IMR-90 (cell line): ENCODE results near the gene TGM2. TPM values are rescaled to one million over a fixed set of nuclear protein-coding genes. Genes with fewer than 3 reads are reported as not detected.
A peak's percentile ranks its signal among the peaks of the same experiment; 100 is the strongest.

Experiments used
- ATAC-seq: fragments of 200-7000 bp; cut with Tn5 transposase; 2 replicates; pipeline ENCODE4 v1.9.1; 2020; ENCODE audit warnings: low read depth, mild to moderate bottlenecking, moderate library complexity
- BruUV-seq: library from RNA; stranded (reverse); fragments of 400-500 nt; replicated peaks from 2 replicates; lab custom pipeline; 2021; lab: Mats Ljungman, UMichigan
- CTCF ChIA-PET: fragments of 300-600 bp; formaldehyde crosslinking; extraction: SDS; loops from one replicate; lab custom pipeline; 2021; ENCODE audit warnings: antibody characterized with exemption; lab: Yijun Ruan, JAX
- POLR2A ChIA-PET: fragments of 300-600 bp; sonication (Branson Sonifier 250); formaldehyde crosslinking; loops from one replicate; lab custom pipeline; 2022; ENCODE audit warnings: antibody characterized with exemption; ENCODE audit not compliant: unreplicated experiment; lab: Charles Lee
- DNase-seq: peaks from one replicate; pipeline ENCODE4 v3.0.0; 2013
- H2AFZ ChIP-seq: replicated peaks from 2 replicates; pipeline ENCODE3; 2013; ENCODE audit warnings: low read length, mild to moderate bottlenecking; ENCODE audit not compliant: poor library complexity
- H2AK5ac ChIP-seq: 2 replicates; pipeline ENCODE4 v1.6.1; 2013; ENCODE audit warnings: low read depth, low read length, inconsistent platforms
- H2AK9ac ChIP-seq: replicated peaks from 2 replicates; pipeline ENCODE3; 2013; ENCODE audit warnings: mild to moderate bottlenecking, low read depth, low read length, moderate library complexity; ENCODE audit not compliant: poor library complexity
- H2BK120ac ChIP-seq: 2 replicates; pipeline ENCODE4 v1.6.1; 2013; ENCODE audit warnings: low read depth, low read length, inconsistent platforms
- H2BK15ac ChIP-seq: 3 replicates; pipeline ENCODE4 v1.6.1; 2013; ENCODE audit warnings: low read depth, low read length, inconsistent platforms
- H2BK20ac ChIP-seq: 2 replicates; pipeline ENCODE4 v1.6.1; 2013; ENCODE audit warnings: low read depth, mild to moderate bottlenecking, inconsistent platforms, low read length, moderate library complexity
- H2BK5ac ChIP-seq: 2 replicates; pipeline ENCODE4 v1.6.1; 2013; ENCODE audit warnings: mild to moderate bottlenecking, low read depth, low read length, inconsistent platforms; ENCODE audit not compliant: poor library complexity, severe bottlenecking
- H3K14ac ChIP-seq: replicated peaks from 2 replicates; pipeline ENCODE4 v1.6.1; 2013; ENCODE audit warnings: low read depth, low read length, inconsistent platforms
- H3K18ac ChIP-seq: 2 replicates; pipeline ENCODE4 v1.6.1; 2013; ENCODE audit warnings: low read depth, low read length, control low read depth
- H3K23ac ChIP-seq: 2 replicates; pipeline ENCODE4 v1.6.1; 2013; ENCODE audit warnings: low read depth, low read length, inconsistent platforms
- H3K27ac ChIP-seq: 2 replicates; pipeline ENCODE4 v1.5.1; 2013; ENCODE audit warnings: mild to moderate bottlenecking, control low read depth, low read length; ENCODE audit not compliant: insufficient read depth
- H3K27me3 ChIP-seq: 2 replicates; pipeline ENCODE4 v1.6.1; 2013; ENCODE audit warnings: low read length; ENCODE audit not compliant: control insufficient read depth, insufficient read depth
- H3K36me3 ChIP-seq: 2 replicates; pipeline ENCODE4 v1.6.1; 2013; ENCODE audit warnings: low read length, mixed read lengths; ENCODE audit not compliant: control insufficient read depth, insufficient read depth
- H3K4ac ChIP-seq: 2 replicates; pipeline ENCODE4 v1.6.1; 2013; ENCODE audit warnings: low read depth, low read length, inconsistent platforms
- H3K4me1 ChIP-seq: 2 replicates; pipeline ENCODE4 v1.6.1; 2013; ENCODE audit warnings: low read length, mixed read lengths; ENCODE audit not compliant: control insufficient read depth, insufficient read depth
- H3K4me2 ChIP-seq: 2 replicates; pipeline ENCODE4 v1.6.1; 2013; ENCODE audit warnings: low read depth, mild to moderate bottlenecking, control low read depth, low read length, moderate library complexity
- H3K4me3 ChIP-seq: 2 replicates; pipeline ENCODE4 v1.5.1; 2013; ENCODE audit warnings: low read depth, mild to moderate bottlenecking, control low read depth, low read length, moderate library complexity; ENCODE audit not compliant: insufficient read depth
- H3K56ac ChIP-seq: 2 replicates; pipeline ENCODE4 v1.6.1; 2013; ENCODE audit warnings: low read length, inconsistent platforms; ENCODE audit not compliant: insufficient read depth; ENCODE audit errors: extremely low read depth
- H3K79me1 ChIP-seq, 2 experiments: 2 replicates each; pipeline ENCODE4 v1.6.1; 2013; ENCODE audit warnings: low read length in 2 of 2, inconsistent platforms in 1 of 2, low read depth in 1 of 2
- H3K9ac ChIP-seq: 2 replicates; pipeline ENCODE4 v1.6.1; 2013; ENCODE audit warnings: low read depth, low read length, control low read depth
- H3K9me1 ChIP-seq: 2 replicates; pipeline ENCODE4 v1.6.1; 2013; ENCODE audit warnings: low read length, inconsistent platforms; ENCODE audit not compliant: insufficient read depth
- H3K9me3 ChIP-seq: 2 replicates; pipeline ENCODE4 v1.6.1; 2013; ENCODE audit warnings: low read length; ENCODE audit not compliant: control insufficient read depth, insufficient read depth
- H4K20me1 ChIP-seq: 2 replicates; pipeline ENCODE4 v1.6.1; 2013; ENCODE audit warnings: low read length, inconsistent platforms; ENCODE audit not compliant: insufficient read depth
- H4K5ac ChIP-seq: 2 replicates; pipeline ENCODE4 v1.6.1; 2013; ENCODE audit warnings: mild to moderate bottlenecking, low read depth, low read length, control low read depth
- H4K8ac ChIP-seq, 2 experiments: 2 replicates each; pipeline ENCODE4 v1.6.1; 2013; ENCODE audit warnings: low read depth in 2 of 2, low read length in 2 of 2, control low read depth in 1 of 2, inconsistent platforms in 1 of 2
- H4K91ac ChIP-seq: 2 replicates; pipeline ENCODE4 v1.6.1; 2013; ENCODE audit warnings: low read depth, low read length, inconsistent platforms; ENCODE audit not compliant: insufficient read depth
- BHLHE40 ChIP-seq: fragments of 150-350 bp; IDR thresholded peaks from 2 replicates; pipeline ENCODE4 v1.6.1; 2016; ENCODE audit warnings: mild to moderate bottlenecking, low read depth, low read length
- CEBPB ChIP-seq: IDR thresholded peaks from 2 replicates; pipeline ENCODE4 v1.6.1; 2012; ENCODE audit warnings: low read depth, low read length, improper control_type of control experiment
- CHD1 ChIP-seq: IDR thresholded peaks from 2 replicates; pipeline ENCODE4 v1.6.1; 2012; ENCODE audit warnings: low read depth, low read length, improper control_type of control experiment
- MAFK ChIP-seq: IDR thresholded peaks from 2 replicates; pipeline ENCODE4 v1.6.1; 2012; ENCODE audit warnings: low read depth, low read length, improper control_type of control experiment
- MAZ ChIP-seq: IDR thresholded peaks from 2 replicates; pipeline ENCODE4 v1.6.1; 2012; ENCODE audit warnings: low read depth, mild to moderate bottlenecking, low read length, improper control_type of control experiment, moderate library complexity, borderline replicate concordance
- MXI1 ChIP-seq: IDR thresholded peaks from 2 replicates; pipeline ENCODE4 v1.6.1; 2012; ENCODE audit warnings: low read depth, mild to moderate bottlenecking, low read length, moderate library complexity, borderline replicate concordance
- NFE2L2 ChIP-seq: fragments of 150-350 bp; IDR thresholded peaks from 2 replicates; pipeline ENCODE4 v1.6.1; 2016; ENCODE audit warnings: low read depth, mild to moderate bottlenecking, low read length
- POLR2A ChIP-seq: IDR thresholded peaks from 2 replicates; pipeline ENCODE4 v1.6.1; 2012; ENCODE audit warnings: mild to moderate bottlenecking, low read depth, low read length
- RAD21 ChIP-seq: IDR thresholded peaks from 2 replicates; pipeline ENCODE4 v1.6.1; 2012; ENCODE audit warnings: low read length, improper control_type of control experiment
- RCOR1 ChIP-seq: IDR thresholded peaks from 2 replicates; pipeline ENCODE4 v1.6.1; 2012; ENCODE audit warnings: mild to moderate bottlenecking, low read length, improper control_type of control experiment; ENCODE audit not compliant: insufficient replicate concordance
- RFX5 ChIP-seq: IDR thresholded peaks from 2 replicates; pipeline ENCODE4 v1.8.0; 2012; ENCODE audit warnings: low read depth, mild to moderate bottlenecking, low read length, moderate library complexity
- SMC3 ChIP-seq: fragments of 150-350 bp; IDR thresholded peaks from 2 replicates; pipeline ENCODE4 v1.6.1; 2016; ENCODE audit warnings: low read depth, mild to moderate bottlenecking, antibody characterized with exemption, low read length, moderate library complexity
- WGBS, 2 experiments: methylation state at CpG; one replicate each; pipeline versions ENCODE4 v1.1.5 to v1.1.7; 2013; ENCODE audit warnings: missing lambda C conversion rate in 2 of 2; ENCODE audit not compliant: insufficient read length in 1 of 2; ENCODE audit errors: extremely low coverage in 2 of 2; 5-methylcytosine and 5-hydroxymethylcytosine counted together
- dilution Hi-C: fragments of 300-500 bp; cut with HindIII; formaldehyde crosslinking; loops from one replicate; pipeline ENCODE4 v1.14.3; 2018; ENCODE audit warnings: low sequenced_read_pairs; ENCODE audit not compliant: unreplicated experiment
- in situ Hi-C: fragments of 300-500 bp; cut with MboI; formaldehyde crosslinking; loops from 3 replicates; pipeline ENCODE4 v1.14.3; 2019; ENCODE audit warnings: low sequenced_read_pairs, inconsistent platforms, mixed read lengths
- intact Hi-C: fragments of 100-400 bp; cut with micrococcal nuclease; formaldehyde crosslinking; loops from 2 replicates; pipeline ENCODE4 v1.10.0; 2022
- polyA plus RNA-seq, 3 experiments: library from polyadenylated mRNA; depleted of rRNA; stranded (reverse); fragments of >200 nt; gene quantifications; 2 replicates each; pipeline ENCODE4 v1.2.3, GENCODE V29; 2012; ENCODE audit warnings: low replicate concordance in 1 of 3
- total RNA-seq: library from RNA; depleted of rRNA; stranded (reverse); fragments of >200 nt; gene quantifications from 2 replicates; pipeline ENCODE4 v1.2.3, GENCODE V29; 2012
- TF ChIP-seq, protein P1 (sequence below): fragments of 150-350 bp; IDR thresholded peaks from 2 replicates; pipeline ENCODE4 v1.6.1; 2016; ENCODE audit warnings: low read depth, mild to moderate bottlenecking, low read length, moderate library complexity, borderline replicate concordance
- TF ChIP-seq, protein P2 (sequence below): fragments of 150-350 bp; IDR thresholded peaks from 2 replicates; pipeline ENCODE4 v1.6.1; 2017; ENCODE audit warnings: mild to moderate bottlenecking, antibody characterized with exemption, low read length, low read depth
- TF ChIP-seq, protein P3 (sequence below): conservative IDR thresholded peaks from 2 replicates; pipeline ENCODE4 v1.5.1; 2012; ENCODE audit warnings: mild to moderate bottlenecking, low read depth, low read length, improper control_type of control experiment

Gene TGM2
- total and polyA plus RNA-seq, 2 of the 4 experiments (the other 2 are of a cell fraction), result 239 to 268 TPM

DNA sequence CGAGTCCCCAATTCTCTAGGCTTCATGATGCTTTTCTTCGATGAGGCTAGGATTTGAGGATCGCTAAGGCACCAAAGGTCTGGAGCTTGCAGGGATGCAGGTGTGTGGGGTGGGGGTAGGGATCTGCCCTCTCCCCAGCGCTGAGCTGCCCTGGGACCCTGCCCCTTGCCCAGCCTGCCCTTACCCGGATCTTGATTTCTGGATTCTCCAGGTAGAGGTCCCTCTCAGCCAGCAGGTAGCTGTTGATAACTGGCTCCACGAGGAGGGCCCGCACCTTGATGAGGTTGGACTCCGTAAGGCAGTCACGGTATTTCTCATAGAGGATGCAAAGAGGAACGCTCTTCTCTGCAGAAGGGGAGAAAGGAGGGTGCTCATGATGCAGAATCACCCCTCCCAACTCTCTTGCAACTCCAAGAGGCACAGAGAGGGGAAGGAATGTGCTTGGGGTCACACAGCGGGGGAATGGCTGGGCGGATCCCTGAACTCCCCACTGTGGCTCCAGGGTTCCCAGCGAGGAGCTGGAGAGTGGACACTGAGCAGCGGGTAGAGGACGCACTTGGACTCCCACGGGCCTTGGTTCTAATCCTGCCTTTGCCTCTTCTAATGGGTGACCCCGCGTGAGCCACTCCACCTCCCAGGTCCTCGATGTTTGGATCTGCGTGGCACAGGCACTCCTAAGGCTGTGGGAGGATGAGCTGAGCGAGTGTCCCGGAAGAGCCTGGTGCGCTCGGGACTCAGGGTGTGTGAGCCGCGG, 32.7 kb downstream of the TGM2 start:
- in situ Hi-C loops, result no loop called here
- no peak overlapping the region for H2AFZ ChIP-seq
- no peak overlapping the region for H3K14ac ChIP-seq
- H3K4me2 ChIP-seq, result no peak overlapping the region
- H3K9ac ChIP-seq, result no peak overlapping the region
- no peak overlapping the region for H3K23ac ChIP-seq
- no peak overlapping the region for H3K56ac ChIP-seq
- H2BK20ac ChIP-seq, result no peak overlapping the region
- no peaks in the 10 kb centered on the region; the same call in 1 of the 2 replicates for H4K20me1 ChIP-seq
- intact Hi-C loops, result no loop called here
- DNase-seq (no peak), ATAC-seq (no peak)
- no peak overlapping the region for H2BK5ac ChIP-seq
- H3K4ac ChIP-seq, result no peak overlapping the region
- no peak overlapping the region for H2BK15ac ChIP-seq
- H2BK120ac ChIP-seq, result no peak overlapping the region
- H4K91ac ChIP-seq, result no peak overlapping the region
- 81% methylated on average over 3 of the region's 26 CpGs; no CpG with 5 or more reads in 1 of the 2 experiments for WGBS, 2 experiments
- H3K27me3 ChIP-seq, result no peaks in the 10 kb centered on the region
- no peaks in the 10 kb centered on the region for H3K9me3 ChIP-seq
- H3K18ac ChIP-seq, result no peak overlapping the region
- CTCF ChIA-PET, result no interaction called here
- peaks cover 16% of the 10 kb centered on the region for H3K9me1 ChIP-seq
- dilution Hi-C loops, result no loop called here
- peaks cover 8% of the 10 kb centered on the region for H3K4me1 ChIP-seq
- peaks cover 0 to 7% of the 10 kb centered on the region in 2 experiments; a peak in 2 of 4 replicates for H3K79me1 ChIP-seq
- H3K27ac ChIP-seq, result no peak overlapping the region
- H3K4me3 ChIP-seq, result no peak overlapping the region
- H4K8ac ChIP-seq, result no peak overlapping the region
- peaks cover 66% of the 10 kb centered on the region for H3K36me3 ChIP-seq
- H4K5ac ChIP-seq, result no peak overlapping the region
- H2AK9ac ChIP-seq, result peak overlapping the region; percentile 45
- H2AK5ac ChIP-seq, result no peak overlapping the region; the same call in 1 of the 2 replicates
- no TSS peak for BruUV-seq
- POLR2A ChIA-PET, result no interaction called here
- no peak for TF ChIP-seq SMC3
- no peak for TF ChIP-seq POLR2A
- no peak for TF ChIP-seq BHLHE40
- TF ChIP-seq RCOR1, result no peak
- TF ChIP-seq CEBPB, result no peak
- TF ChIP-seq, protein P1, sequence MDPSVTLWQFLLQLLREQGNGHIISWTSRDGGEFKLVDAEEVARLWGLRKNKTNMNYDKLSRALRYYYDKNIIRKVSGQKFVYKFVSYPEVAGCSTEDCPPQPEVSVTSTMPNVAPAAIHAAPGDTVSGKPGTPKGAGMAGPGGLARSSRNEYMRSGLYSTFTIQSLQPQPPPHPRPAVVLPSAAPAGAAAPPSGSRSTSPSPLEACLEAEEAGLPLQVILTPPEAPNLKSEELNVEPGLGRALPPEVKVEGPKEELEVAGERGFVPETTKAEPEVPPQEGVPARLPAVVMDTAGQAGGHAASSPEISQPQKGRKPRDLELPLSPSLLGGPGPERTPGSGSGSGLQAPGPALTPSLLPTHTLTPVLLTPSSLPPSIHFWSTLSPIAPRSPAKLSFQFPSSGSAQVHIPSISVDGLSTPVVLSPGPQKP, result no peak
- TF ChIP-seq RAD21, result no peak
- TF ChIP-seq MAZ, result no peak
- TF ChIP-seq, protein P2, sequence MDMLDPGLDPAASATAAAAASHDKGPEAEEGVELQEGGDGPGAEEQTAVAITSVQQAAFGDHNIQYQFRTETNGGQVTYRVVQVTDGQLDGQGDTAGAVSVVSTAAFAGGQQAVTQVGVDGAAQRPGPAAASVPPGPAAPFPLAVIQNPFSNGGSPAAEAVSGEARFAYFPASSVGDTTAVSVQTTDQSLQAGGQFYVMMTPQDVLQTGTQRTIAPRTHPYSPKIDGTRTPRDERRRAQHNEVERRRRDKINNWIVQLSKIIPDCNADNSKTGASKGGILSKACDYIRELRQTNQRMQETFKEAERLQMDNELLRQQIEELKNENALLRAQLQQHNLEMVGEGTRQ, result no peak
- no peak for TF ChIP-seq RFX5
- no peak for TF ChIP-seq NFE2L2
- TF ChIP-seq MAFK, result no peak
- TF ChIP-seq, protein P3, sequence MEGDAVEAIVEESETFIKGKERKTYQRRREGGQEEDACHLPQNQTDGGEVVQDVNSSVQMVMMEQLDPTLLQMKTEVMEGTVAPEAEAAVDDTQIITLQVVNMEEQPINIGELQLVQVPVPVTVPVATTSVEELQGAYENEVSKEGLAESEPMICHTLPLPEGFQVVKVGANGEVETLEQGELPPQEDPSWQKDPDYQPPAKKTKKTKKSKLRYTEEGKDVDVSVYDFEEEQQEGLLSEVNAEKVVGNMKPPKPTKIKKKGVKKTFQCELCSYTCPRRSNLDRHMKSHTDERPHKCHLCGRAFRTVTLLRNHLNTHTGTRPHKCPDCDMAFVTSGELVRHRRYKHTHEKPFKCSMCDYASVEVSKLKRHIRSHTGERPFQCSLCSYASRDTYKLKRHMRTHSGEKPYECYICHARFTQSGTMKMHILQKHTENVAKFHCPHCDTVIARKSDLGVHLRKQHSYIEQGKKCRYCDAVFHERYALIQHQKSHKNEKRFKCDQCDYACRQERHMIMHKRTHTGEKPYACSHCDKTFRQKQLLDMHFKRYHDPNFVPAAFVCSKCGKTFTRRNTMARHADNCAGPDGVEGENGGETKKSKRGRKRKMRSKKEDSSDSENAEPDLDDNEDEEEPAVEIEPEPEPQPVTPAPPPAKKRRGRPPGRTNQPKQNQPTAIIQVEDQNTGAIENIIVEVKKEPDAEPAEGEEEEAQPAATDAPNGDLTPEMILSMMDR, result no peak
- TF ChIP-seq CHD1, result no peak
- TF ChIP-seq MXI1, result no peak
